NB4 (cell line): ENCODE measurements around the gene HOXC6.

Experiments
- DNase-seq: peaks from one replicate; pipeline ENCODE4 v3.0.0; 2010; ENCODE audit warnings: low read depth
- H3K4me3 ChIP-seq: one replicate; pipeline ENCODE4 v1.5.1; 2011; ENCODE audit warnings: mild to moderate bottlenecking, low read depth, low read length, moderate library complexity
- CTCF ChIP-seq: IDR thresholded peaks from one replicate; pipeline ENCODE4 v1.5.1; 2012; ENCODE audit warnings: low read depth, low read length
- MAX ChIP-seq: IDR thresholded peaks from 2 replicates; pipeline ENCODE4 v1.6.1; 2011; ENCODE audit warnings: low read depth, low read length
- MYC ChIP-seq: IDR thresholded peaks from 2 replicates; pipeline ENCODE4 v1.6.1; 2011; ENCODE audit warnings: low read depth, low read length
- POLR2A ChIP-seq: IDR thresholded peaks from 2 replicates; pipeline ENCODE4 v1.6.1; 2011; ENCODE audit warnings: mild to moderate bottlenecking; ENCODE audit not compliant: insufficient read length; ENCODE audit errors: extremely low read depth

The HOXC6 gene

GRCh38 chr12:53985692-53985993 is 42.6 kb upstream of the HOXC6 start:
- TF ChIP-seq MAX (no peak), CTCF (no peak), MYC (no peak), POLR2A (no peak)
- no peak for DNase-seq
- peak overlapping the region; percentile 75 for H3K4me3 ChIP-seq

DNA sequence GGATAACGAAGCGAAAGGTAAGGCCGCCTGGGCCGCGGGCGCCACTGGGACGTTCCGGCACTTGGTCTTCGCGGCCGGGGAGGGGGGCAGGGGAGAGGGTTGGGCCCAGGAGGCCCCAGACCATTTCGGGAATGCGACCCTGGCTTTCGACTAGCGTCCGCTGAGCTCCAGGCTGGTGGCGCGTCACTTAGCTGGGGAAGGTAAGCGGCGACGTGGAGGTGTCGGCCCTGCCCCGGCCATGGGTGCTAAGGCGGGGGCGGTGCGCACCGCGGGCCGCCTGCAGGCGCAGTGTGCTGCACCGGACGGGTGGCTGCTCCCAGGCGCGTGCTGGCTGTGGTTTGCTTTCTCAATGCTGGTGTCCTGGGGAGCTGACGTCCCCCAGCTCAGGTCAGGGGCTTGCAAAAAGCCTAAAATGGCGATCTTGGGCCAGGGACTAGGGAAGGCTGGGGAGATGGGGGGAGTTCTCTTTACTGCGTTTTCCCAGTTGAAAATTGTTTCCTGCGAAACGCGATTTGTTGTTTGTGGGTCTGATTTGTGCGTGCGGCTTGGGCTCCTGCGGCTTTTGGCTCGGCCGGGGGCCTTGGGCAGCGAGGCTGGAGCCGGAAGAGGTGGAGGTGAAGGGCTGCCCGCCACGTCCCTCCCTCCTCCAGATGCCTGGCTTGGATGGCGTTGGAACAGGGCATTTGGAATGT is 42.1 kb upstream of the HOXC6 start:
- DNase-seq, result peak; percentile 94
- no peak for TF ChIP-seq CTCF
- TF ChIP-seq MAX, result peak; percentile 88
- TF ChIP-seq MYC, result peak; percentile 87
- peak; percentile 28 for TF ChIP-seq POLR2A
- peak overlapping the region; percentile 75 for H3K4me3 ChIP-seq

DNA sequence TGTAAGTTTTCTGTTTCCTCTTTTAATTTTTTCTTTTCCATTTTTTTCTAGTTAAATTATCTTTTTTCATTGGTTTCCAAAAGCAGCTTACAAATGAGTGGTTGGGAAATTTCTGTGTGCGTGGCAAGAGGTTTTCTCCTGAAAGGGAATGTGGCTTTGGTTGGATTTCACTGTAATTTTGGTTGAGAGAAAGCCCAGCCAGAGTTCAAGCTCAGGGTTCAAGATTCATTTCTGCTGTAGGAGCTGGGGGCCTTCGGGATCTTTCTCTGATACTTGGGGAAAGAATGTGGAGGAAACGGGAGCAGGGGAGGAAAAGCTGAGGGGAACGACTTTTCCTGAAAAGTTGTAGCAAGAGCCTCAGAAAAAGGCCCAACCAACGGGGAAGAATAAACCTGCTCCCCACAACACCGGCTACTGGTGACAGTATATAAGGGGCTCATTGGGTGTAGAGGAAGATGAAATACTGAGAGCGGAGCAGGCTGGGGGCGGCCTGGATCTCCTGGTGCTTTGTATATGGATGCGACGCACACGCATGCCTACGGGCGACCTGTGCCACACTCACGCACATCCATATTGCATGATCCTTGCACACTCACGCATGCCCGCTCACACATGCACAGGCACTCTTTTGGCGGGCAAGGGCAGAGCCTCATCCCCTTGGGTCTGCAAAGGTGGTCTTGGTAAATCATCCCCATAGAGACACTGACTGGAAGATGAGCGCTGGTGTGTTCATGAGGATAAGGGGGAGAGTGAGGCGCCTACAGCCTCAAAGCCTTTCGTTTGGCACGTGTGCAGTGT is 41.4 kb upstream of the HOXC6 start:
- DNase-seq, result no peak
- peak overlapping the region; percentile 75 for H3K4me3 ChIP-seq
- TF ChIP-seq POLR2A, result no peak
- TF ChIP-seq CTCF, result no peak
- no peak for TF ChIP-seq MAX
- no peak for TF ChIP-seq MYC

DNA sequence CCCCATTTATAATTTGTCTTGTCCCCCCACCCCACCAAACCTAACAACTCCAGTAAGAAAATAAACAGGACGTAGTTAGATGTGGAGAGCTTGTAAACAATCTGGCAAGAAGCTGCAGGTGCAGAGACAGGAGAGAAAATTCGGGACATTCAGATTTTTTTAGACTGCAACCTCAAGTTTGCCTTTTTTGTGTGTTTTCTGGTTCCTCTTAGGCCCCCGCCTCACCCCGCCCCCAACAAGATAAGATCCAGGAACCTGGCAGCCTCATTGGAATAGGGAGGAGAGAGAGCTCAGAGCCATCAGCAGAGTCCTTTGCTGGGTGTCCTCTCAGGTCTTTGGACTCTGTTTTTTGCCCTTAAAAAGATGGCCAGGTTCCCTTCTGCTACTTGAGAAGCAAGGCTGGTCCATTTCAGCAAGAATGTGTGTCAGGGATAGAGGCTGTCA is 40.4 kb upstream of the HOXC6 start:
- DNase-seq, result no peak
- TF ChIP-seq MYC (no peak), POLR2A (no peak), MAX (no peak), CTCF (no peak)
- no peak overlapping the region for H3K4me3 ChIP-seq

- no peak for DNase-seq
- peak overlapping the region; percentile 32 for H3K4me3 ChIP-seq
- TF ChIP-seq MYC, result no peak
- no peak for TF ChIP-seq CTCF
- TF ChIP-seq POLR2A, result no peak
Measured at GRCh38 chr12:53988541-53989226, 39.6 kb upstream of the HOXC6 start.
